HG03354 (cell line): ENCODE data around the gene COBL.

ENCODE experiments used
- ATAC-seq: cut with Tn5 transposase; IDR thresholded peaks from one replicate; pipeline ENCODE4 v1.9.1; 2021; ENCODE audit warnings: mild to moderate bottlenecking; ENCODE audit not compliant: unreplicated experiment, poor library complexity, severe bottlenecking

Gene COBL

GRCh38 chr7:51308265-51308664, 8.3 kb downstream of the COBL start:
- no peak for ATAC-seq

GRCh38 chr7:51307651-51308210, 8.9 kb downstream of the COBL start:
- ATAC-seq = no peak

- no peak for ATAC-seq
Measured at GRCh38 chr7:51306761-51307160, 9.8 kb downstream of the COBL start.

- no peak for ATAC-seq
Measured at GRCh38 chr7:51304729-51305128, 11.9 kb downstream of the COBL start.

- no peak for ATAC-seq
Measured at GRCh38 chr7:51303142-51303525, 13.5 kb downstream of the COBL start.

GRCh38 chr7:51301806-51302205, 14.8 kb downstream of the COBL start:
- ATAC-seq = no peak

- ATAC-seq = no peak
Measured at GRCh38 chr7:51300762-51301674, 15.6 kb downstream of the COBL start.

- ATAC-seq = no peak
Measured at GRCh38 chr7:51299391-51300133, 17.0 kb downstream of the COBL start.

GRCh38 chr7:51298912-51299311, 17.7 kb downstream of the COBL start:
- no peak for ATAC-seq

GRCh38 chr7:51297986-51298385, 18.6 kb downstream of the COBL start:
- no peak for ATAC-seq

- ATAC-seq = no peak
Measured at GRCh38 chr7:51295440-51296245, 21.0 kb downstream of the COBL start.

GRCh38 chr7:51292596-51292995, 24.0 kb downstream of the COBL start:
- no peak for ATAC-seq

- no peak for ATAC-seq
Measured at GRCh38 chr7:51290702-51291540, 25.7 kb downstream of the COBL start.

GRCh38 chr7:51290304-51290637, 26.3 kb downstream of the COBL start:
- no peak for ATAC-seq

- no peak for ATAC-seq
Measured at GRCh38 chr7:51289623-51290303, 26.8 kb downstream of the COBL start.

- ATAC-seq = no peak
Measured at GRCh38 chr7:51288896-51289622, 27.6 kb downstream of the COBL start.

- no peak for ATAC-seq
Measured at GRCh38 chr7:51286401-51286800, 30.2 kb downstream of the COBL start.

- no peak for ATAC-seq
Measured at GRCh38 chr7:51280156-51280555, 36.5 kb downstream of the COBL start.
